Esophagus muscularis mucosa (tissue), 4 donors: ENCODE measurements around the gene GOLGA2. TPM values are rescaled to one million over a fixed set of nuclear protein-coding genes. Genes with fewer than 3 reads are reported as not detected.

Experiments
- DNase-seq: peaks from one replicate; pipeline ENCODE4 v3.0.0-alpha.2; 2017; ENCODE audit errors: extremely low spot score
- H3K27ac ChIP-seq, 4 donors: fragments of 200-600 bp; sonication (generic); replicated peaks in 1 of 4; 1 replicate in 3 of 4; 2 replicates in 1 of 4; pipeline ENCODE4 v1.5.1; 2016 to 2019; ENCODE audit warnings: mild to moderate bottlenecking in 1 of 4
- H3K27me3 ChIP-seq, 4 donors: fragments of 200-600 bp; sonication (generic); one replicate each; pipeline versions ENCODE4 v1.5.1 to v1.6.0; 2016 to 2019
- H3K36me3 ChIP-seq, 4 donors: fragments of 200-600 bp; sonication (generic); one replicate each; pipeline ENCODE4 v1.5.1; 2016 to 2019
- H3K4me1 ChIP-seq, 4 donors: fragments of 200-600 bp; sonication (generic); one replicate each; pipeline ENCODE4 v1.5.1; 2016 to 2019
- H3K4me3 ChIP-seq, 4 donors: fragments of 200-600 bp; sonication (generic); 1 replicate in 2 of 4; 2 replicates in 2 of 4; pipeline ENCODE4 v1.5.1; 2016 to 2019; ENCODE audit warnings: mild to moderate bottlenecking in 4 of 4, moderate library complexity in 1 of 4
- H3K9me3 ChIP-seq, 4 donors: fragments of 200-600 bp; sonication (generic); 1 replicate in 3 of 4; 2 replicates in 1 of 4; pipeline ENCODE4 v1.5.1; 2016 to 2019
- CTCF ChIP-seq, 3 experiments: fragments of 200-600 bp in 2 of 3; fragments of 450-650 bp in 1 of 3; sonication (generic) in 2 of 3; IDR thresholded peaks; one replicate each; pipeline ENCODE4 v1.5.1; 2017 to 2019; ENCODE audit warnings: antibody characterized with exemption in 3 of 3, mild to moderate bottlenecking in 2 of 3, moderate library complexity in 1 of 3
- EP300 ChIP-seq: sonication (generic); formaldehyde crosslinking; IDR thresholded peaks from one replicate; pipeline ENCODE4 v1.6.1; 2017; ENCODE audit warnings: antibody characterized with exemption
- POLR2A ChIP-seq: fragments of 450-650 bp; IDR thresholded peaks from one replicate; pipeline ENCODE4 v1.6.1; 2017; ENCODE audit warnings: antibody characterized with exemption, moderate library complexity, mild to moderate bottlenecking, low read depth
- POLR2AphosphoS5 ChIP-seq, 2 donors: sonication (generic); formaldehyde crosslinking; IDR thresholded peaks; one replicate each; pipeline ENCODE4 v1.6.1; 2017; ENCODE audit warnings: antibody characterized with exemption in 2 of 2
- WGBS: methylation state at CpG from one replicate; pipeline ENCODE4 v1.1.5; 2018; 5-methylcytosine and 5-hydroxymethylcytosine counted together
- intact Hi-C: fragments of 100-400 bp; cut with DNase I; formaldehyde crosslinking; loops from one replicate; pipeline ENCODE4 v1.15.1; 2023
- total RNA-seq, 4 donors: library from RNA; depleted of rRNA; stranded (reverse); fragments of >200 nt; gene quantifications; one replicate each; pipeline versions ENCODE4 v1.1.0 to v1.2.1, GENCODE V29; 2016

GOLGA2 gene
- total RNA-seq, 4 donors from 2014 or later: 71.1 to 108 (median 101) TPM

- no peaks in the 10 kb centered on the region for H3K9me3 ChIP-seq
- intact Hi-C loops: no loop called here
Observed at GRCh38 chr9:128257086-128257825, 18.6 kb downstream of the GOLGA2 start.

GRCh38 chr9:128254855-128255759 is 20.7 kb downstream of the GOLGA2 start:
- intact Hi-C loops: no loop called here
- peaks cover 0 to 21% (median 2%) of the 10 kb centered on the region in 4 donors for H3K27me3 ChIP-seq
- no peak for DNase-seq

More at GRCh38 chr9:128257086-128257825, 18.6 kb downstream of the GOLGA2 start:
- TF ChIP-seq CTCF (IDR thresholded peaks at IDR 0.05): no peak
- TF ChIP-seq POLR2AphosphoS5 (IDR thresholded peaks at IDR 0.05): no peak
- TF ChIP-seq POLR2A: no peak
- no peak for TF ChIP-seq EP300
- Histone ChIP-seq H3K4me1 (peaks cover 0 to 6% (median 0%) of the 10 kb centered on the region in 4 donors), H3K4me3 (no peak overlapping the region), H3K36me3 (peaks cover 53 to 74% (median 66%) of the 10 kb centered on the region in 4 donors), H3K27ac (no peak overlapping the region), H3K27me3 (no peaks in the 10 kb centered on the region)
- WGBS: 82% methylated on average over 19 of the region's 23 CpGs
- no peak for DNase-seq

DNA sequence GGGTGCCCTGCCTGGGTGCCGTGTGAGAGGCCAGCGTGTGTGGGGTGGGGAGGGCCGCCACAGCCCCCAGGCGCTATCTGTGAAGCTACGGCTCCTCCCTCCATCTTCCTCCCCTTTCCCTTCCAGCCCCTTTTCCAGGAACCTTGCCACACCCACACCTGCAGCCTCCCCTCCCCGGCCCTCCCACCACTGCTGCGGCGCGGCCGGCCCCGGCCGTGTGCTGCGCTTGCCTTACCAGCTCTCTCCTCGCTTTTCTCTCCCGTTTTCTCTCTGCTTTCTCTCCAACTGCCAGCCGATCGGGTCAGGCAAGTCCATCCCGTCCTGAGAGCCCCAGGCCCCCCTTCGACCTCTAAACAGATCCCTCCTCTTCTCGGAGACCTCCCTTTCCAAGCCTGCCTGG is 21.4 kb downstream of the GOLGA2 start:
- Histone ChIP-seq H3K36me3 (peaks cover 26 to 45% (median 37%) of the 10 kb centered on the region in 4 donors), H3K27me3 (peaks cover 0 to 22% (median 2%) of the 10 kb centered on the region in 4 donors), H3K4me1 (peaks cover 15 to 25% (median 18%) of the 10 kb centered on the region in 4 donors), H3K9me3 (no peaks in the 10 kb centered on the region), H3K4me3 (no peak overlapping the region), H3K27ac (no peak overlapping the region)
- DNase-seq: no peak
- intact Hi-C loops: no loop called here
- WGBS: 89% methylated on average over 20 of the region's 20 CpGs
- TF ChIP-seq POLR2AphosphoS5 (IDR thresholded peaks at IDR 0.05): no peak
- TF ChIP-seq EP300: no peak
- TF ChIP-seq CTCF (IDR thresholded peaks at IDR 0.05): no peak
- TF ChIP-seq POLR2A: no peak

More at GRCh38 chr9:128254855-128255759, 20.7 kb downstream of the GOLGA2 start:
- no peak for TF ChIP-seq POLR2A
- peak; percentile 62 to 86 (median 69) for TF ChIP-seq CTCF (IDR thresholded peaks at IDR 0.05)
- peak in 1 of 2 donors; percentile 21 for TF ChIP-seq POLR2AphosphoS5 (IDR thresholded peaks at IDR 0.05)
- Histone ChIP-seq H3K4me1 (peaks cover 14 to 24% (median 17%) of the 10 kb centered on the region in 4 donors), H3K36me3 (peaks cover 32 to 52% (median 44%) of the 10 kb centered on the region in 4 donors), H3K4me3 (no peak overlapping the region), H3K27ac (no peak overlapping the region), H3K9me3 (no peaks in the 10 kb centered on the region)
- WGBS: 47% methylated on average over 11 of the region's 18 CpGs

GRCh38 chr9:128253991-128254346 is 21.8 kb downstream of the GOLGA2 start:
- no peak for DNase-seq
- Histone ChIP-seq H3K36me3 (peaks cover 22 to 41% (median 33%) of the 10 kb centered on the region in 4 donors), H3K9me3 (no peaks in the 10 kb centered on the region), H3K4me3 (no peak overlapping the region), H3K27ac (no peak overlapping the region), H3K27me3 (peaks cover 0 to 22% (median 2%) of the 10 kb centered on the region in 4 donors), H3K4me1 (peaks cover 15 to 25% (median 18%) of the 10 kb centered on the region in 4 donors)
- TF ChIP-seq POLR2AphosphoS5 (IDR thresholded peaks at IDR 0.05): no peak
- TF ChIP-seq EP300: no peak
- no peak for TF ChIP-seq CTCF (IDR thresholded peaks at IDR 0.05)
- intact Hi-C loops: no loop called here
- 89% methylated on average over 7 of the region's 7 CpGs for WGBS
